ENCODE results near the gene CRY2.

DNA sequence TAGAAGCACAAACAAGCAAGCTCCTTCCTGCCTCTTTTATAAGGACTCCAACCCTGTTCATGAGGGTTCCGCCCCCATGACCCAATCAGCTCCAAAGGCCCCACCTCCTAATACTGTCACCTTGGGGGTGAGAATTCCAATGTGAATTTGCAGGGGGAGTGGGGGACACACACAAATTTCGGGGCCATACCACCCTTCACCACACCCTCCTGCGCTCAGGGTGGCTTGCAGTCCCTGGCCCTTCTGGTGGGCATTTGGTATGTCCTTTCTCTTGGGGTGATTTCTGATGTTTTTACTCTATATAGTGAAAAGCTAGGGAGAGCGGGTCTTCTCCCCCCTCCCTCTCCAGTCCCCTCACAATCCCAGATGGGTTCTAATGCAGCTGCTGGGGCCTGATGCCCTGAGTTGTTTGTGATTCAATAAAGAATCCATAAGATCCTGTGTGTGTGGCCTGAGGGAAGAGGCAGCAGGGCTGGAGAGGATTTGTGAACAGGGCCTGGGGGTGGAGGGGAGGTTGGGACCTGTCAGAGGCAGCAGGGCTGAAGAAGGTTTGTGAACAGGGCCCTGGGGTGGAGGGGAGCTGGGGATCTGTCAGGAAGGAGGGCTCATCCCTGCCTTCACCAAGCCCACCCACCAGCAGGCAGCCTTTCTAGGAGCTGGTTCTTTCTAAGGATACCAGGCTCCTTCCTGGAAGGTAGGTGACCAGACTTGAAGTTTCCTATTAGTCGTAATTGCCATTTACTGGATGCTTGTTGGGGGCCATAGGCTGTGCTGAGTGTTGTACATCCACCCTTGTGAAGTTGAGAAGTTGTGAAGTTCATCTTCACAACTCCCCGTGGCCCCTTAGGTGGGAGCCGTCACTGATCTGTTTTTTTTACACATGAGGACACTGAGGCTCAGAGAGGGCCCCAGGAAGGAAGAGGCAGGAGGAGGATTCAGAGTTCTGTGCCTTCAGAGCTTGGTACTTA lies 34.4 kb upstream of the CRY2 start:
- TF ChIP-seq, protein P1, sequence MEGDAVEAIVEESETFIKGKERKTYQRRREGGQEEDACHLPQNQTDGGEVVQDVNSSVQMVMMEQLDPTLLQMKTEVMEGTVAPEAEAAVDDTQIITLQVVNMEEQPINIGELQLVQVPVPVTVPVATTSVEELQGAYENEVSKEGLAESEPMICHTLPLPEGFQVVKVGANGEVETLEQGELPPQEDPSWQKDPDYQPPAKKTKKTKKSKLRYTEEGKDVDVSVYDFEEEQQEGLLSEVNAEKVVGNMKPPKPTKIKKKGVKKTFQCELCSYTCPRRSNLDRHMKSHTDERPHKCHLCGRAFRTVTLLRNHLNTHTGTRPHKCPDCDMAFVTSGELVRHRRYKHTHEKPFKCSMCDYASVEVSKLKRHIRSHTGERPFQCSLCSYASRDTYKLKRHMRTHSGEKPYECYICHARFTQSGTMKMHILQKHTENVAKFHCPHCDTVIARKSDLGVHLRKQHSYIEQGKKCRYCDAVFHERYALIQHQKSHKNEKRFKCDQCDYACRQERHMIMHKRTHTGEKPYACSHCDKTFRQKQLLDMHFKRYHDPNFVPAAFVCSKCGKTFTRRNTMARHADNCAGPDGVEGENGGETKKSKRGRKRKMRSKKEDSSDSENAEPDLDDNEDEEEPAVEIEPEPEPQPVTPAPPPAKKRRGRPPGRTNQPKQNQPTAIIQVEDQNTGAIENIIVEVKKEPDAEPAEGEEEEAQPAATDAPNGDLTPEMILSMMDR (IDR thresholded peaks at IDR 0.05): no peak
- TF ChIP-seq POLR2AphosphoS5 (IDR thresholded peaks at IDR 0.05) (no peak), POLR2A (IDR thresholded peaks at IDR 0.05) (no peak), EP300 (IDR thresholded peaks at IDR 0.05) (no peak)
